Hypothalamus (tissue), 51 donors: ENCODE results near the gene EMC8.
A peak's percentile ranks its signal among the peaks of the same experiment; 100 is the strongest.

Source experiments
- DNase-seq, 51 donors: peaks; one replicate each; lab custom pipeline; 2025; lab: John Stamatoyannopoulos, UW

Gene EMC8

GRCh38 chr16:85835956-85836705, 36.8 kb upstream of the EMC8 start:
- no peak for DNase-seq

DNA sequence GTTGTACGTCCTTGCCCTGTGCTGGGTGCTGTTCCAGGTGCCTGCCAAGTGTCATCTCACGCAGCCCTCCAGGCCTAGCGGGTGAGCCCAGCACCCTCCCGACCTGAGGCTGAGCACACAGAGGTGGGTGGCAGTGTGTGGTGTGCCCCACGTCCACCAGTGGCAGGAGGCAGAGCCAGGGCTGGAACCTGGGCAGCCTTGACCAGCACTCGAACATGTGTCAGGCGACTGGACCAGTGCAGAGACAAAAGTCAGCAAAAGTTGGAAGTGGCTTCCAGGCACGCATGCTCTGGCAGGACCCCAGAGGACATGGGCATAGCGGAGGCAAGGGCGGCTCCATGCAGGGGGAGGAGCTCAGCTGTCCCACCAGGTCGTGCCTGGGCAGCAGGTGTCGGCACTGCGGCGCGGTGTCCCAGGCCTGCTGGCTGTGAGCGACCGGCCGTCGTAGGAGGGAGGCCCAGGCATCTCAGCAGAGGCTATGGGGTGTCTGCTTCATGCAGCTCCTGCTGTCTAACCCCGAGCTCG, 35.9 kb upstream of the EMC8 start:
- DNase-seq = no peak

DNA sequence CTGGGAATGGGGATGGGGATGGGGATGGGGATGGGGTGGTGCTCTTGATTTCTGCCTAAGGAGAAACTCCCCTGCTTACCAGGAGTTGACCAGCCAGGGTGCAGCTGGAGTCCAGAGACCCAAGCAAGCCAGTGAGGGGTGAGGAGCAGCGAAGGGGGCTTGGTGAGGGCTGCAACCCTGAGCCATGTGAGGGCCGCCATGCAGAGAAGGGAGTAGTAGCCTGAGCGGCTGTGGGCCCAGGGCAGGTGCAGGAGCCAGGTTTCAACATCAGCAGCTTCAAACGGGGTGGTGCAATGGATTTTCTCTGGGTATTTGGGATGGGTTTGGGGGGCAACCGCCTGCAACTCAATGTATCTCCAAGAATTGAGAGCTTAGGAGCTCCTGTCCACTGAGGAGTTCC, 35.4 kb upstream of the EMC8 start:
- no peak for DNase-seq

DNA sequence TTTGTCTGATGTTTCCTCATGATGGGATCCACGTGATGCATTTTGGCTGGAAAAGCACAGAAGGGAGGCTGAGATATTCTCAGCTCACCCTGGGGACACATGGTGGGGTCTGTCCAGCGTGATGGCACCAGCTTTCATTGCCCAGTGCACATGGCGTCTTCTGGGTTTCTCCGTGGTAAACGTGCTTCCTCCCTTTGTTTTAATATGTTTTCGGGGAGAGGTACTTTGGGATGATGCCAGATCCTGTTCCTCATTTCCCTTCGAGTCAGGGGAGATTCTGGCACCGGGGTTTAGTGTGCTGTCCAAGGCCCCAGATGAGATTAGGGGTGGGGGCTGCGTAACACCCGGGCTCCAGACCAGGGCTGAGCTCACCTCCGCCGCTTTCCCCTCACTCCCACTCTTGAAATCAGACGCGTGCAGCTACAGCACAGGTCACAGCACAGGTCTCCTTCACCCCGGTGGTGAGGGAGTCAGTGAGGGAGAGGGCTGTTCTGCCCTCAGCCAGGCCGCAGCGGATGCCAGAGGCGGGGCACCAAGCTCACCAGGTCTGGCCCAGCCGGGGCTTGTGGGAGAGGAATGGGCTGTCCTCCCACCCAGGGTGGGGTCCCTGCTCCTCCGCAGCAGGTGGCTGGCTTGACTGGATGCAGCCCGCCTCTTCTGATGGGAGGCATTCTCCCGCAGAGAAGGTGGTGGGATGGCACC, 34.0 kb upstream of the EMC8 start:
- no peak for DNase-seq

DNA sequence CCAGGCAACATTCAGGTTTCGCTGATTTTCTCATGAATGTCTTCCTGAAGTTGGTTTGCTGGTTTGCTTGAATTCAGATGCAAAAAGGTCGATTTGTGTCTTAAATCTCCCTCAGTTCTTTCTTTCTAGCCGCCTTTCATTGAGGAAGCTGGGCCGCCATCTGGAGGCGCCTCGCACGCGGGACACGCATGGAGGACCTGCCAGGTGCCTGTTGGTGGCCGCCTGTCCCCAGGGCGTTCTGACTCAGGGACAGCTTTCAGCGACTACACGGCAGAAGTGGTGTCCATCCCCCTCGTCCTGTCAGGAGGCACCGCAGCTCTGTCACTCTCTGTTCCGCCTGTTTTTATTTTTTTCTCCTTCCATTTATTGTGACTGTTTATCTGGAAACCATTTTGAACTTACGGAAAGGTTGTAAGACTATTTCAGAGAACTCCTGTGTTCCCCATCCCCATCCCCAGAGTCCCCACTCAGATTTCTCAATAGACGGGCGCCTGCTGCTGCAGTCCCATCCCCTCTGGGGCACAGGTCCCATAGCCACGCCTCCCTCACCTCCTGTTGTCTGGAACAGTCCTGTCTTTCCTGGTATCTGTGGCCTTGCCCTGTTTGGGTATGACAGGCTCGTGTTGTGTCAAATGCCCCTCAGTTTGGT, 33.4 kb upstream of the EMC8 start:
- DNase-seq = peak in 5 of 51 donors; percentile 14 to 39 (median 15)

DNA sequence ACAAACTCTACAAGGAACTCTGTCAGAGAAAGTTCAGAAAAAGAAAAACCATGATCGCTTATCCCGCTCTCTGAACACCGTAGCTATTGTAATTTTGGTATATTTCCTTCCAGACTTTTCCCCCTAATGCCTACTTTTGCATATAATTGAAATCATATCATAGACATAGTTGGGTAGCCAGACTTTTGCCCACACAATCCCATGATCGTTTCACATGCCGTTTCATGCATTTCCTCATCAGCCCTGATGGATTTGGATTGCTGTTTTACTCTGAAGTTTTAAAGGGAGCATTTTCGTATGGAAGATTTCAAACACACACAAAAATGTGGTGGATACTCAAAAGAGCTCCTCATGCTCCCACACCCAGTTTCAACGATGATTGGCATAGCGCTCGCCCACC, 31.5 kb upstream of the EMC8 start:
- DNase-seq = no peak

GRCh38 chr16:85829751-85830445, 30.6 kb upstream of the EMC8 start:
- peak in 26 of 51 donors; percentile 3 to 53 (median 24) for DNase-seq

- DNase-seq = no peak
Observed at GRCh38 chr16:85829171-85829719, 29.9 kb upstream of the EMC8 start.

GRCh38 chr16:85828166-85828565, 28.8 kb upstream of the EMC8 start:
- DNase-seq = no peak

- DNase-seq = no peak
Observed at GRCh38 chr16:85826686-85827247, 27.4 kb upstream of the EMC8 start.

DNA sequence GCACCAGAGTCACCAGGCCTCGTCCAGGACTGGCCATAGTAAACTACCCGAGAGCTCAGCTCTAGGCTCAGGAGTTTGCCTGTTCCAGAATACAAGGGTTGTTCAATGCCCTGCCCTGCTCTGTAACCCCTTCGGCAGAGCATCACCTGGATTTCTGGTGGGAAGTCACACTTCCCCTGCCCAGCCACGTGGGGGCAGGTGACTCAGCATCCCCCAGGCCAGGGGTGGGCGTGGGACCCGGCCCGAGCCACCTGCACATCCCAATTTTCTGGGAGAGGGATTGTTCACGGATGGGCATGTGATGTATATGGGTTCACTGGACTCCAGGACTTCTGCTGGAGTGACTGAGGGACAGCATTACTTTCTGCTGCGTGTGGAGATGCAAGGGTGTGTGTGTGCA, 26.0 kb upstream of the EMC8 start:
- DNase-seq = no peak

GRCh38 chr16:85824161-85825135, 25.1 kb upstream of the EMC8 start:
- DNase-seq = no peak

- no peak for DNase-seq
Observed at GRCh38 chr16:85823328-85823920, 24.1 kb upstream of the EMC8 start.

GRCh38 chr16:85822145-85822544, 22.8 kb upstream of the EMC8 start:
- DNase-seq = no peak

GRCh38 chr16:85821390-85822135, 22.2 kb upstream of the EMC8 start:
- DNase-seq = peak in 49 of 51 donors; percentile 18 to 80 (median 54)

GRCh38 chr16:85820604-85821372, 21.4 kb upstream of the EMC8 start:
- DNase-seq = no peak

- DNase-seq = no peak
Observed at GRCh38 chr16:85819771-85820170, 20.4 kb upstream of the EMC8 start.
